ENCODE data around the gene ARHGEF28.

Gene ARHGEF28

GRCh38 chr5:73796164-73797131 lies 170.5 kb downstream of the ARHGEF28 start:
- no peaks in the 10 kb centered on the region for H3K36me3 Mint-ChIP-seq (ENCODE audit: insufficient read depth)
- no peaks in the 10 kb centered on the region for H3K9me3 Mint-ChIP-seq
- peak overlapping the region; percentile 45 for H3K27ac Mint-ChIP-seq (ENCODE audit: low read depth)
- peak; percentile 75 for ATAC-seq (replicated peaks; ENCODE audit: extremely low read depth, poor library complexity, severe bottlenecking)
- no peaks in the 10 kb centered on the region for H3K27me3 Mint-ChIP-seq
- peaks cover 9% of the 10 kb centered on the region for H3K4me1 Mint-ChIP-seq
- DNase-seq (ENCODE audit: low spot score in 2 of 2) = peak in 1 of 2 donors; percentile 17
- no peak overlapping the region for H3K4me3 Mint-ChIP-seq

- Mint-ChIP-seq H3K4me1 (peaks cover 9% of the 10 kb centered on the region), H3K27ac (ENCODE audit: low read depth) (no peak overlapping the region)
Measured at GRCh38 chr5:73797132-73797510, 171.1 kb downstream of the ARHGEF28 start.

DNA sequence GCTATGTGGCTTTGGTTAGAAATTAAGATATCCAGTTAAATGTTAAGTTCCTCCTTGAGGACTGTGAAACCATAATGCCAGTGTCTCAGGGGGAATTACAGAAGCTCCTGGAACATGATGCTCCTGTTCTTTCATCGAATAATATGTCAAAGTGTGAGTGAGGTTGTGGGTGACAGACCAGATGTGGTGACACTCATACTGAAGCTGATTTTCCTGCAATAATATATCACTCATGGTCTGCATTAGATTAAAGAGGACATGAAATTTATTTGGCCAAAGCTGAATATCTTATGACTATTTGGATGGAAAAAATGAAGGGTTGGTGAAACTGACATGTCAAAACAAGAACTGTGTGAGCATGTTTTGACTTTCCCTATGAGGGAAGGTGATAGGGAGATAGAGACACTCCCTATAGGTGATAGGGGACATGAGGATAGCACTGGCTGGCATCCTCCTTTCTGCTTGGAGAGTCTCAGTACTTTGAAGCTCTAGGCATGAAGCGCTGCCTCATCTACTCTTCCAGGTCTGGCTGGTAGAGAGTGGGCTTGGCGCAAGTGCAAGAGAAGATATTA lies 173.5 kb downstream of the ARHGEF28 start:
- Mint-ChIP-seq H3K27me3 (no peaks in the 10 kb centered on the region), H3K4me1 (peaks cover 9% of the 10 kb centered on the region), H3K27ac (ENCODE audit: low read depth) (no peak overlapping the region), H3K36me3 (ENCODE audit: insufficient read depth) (no peaks in the 10 kb centered on the region), H3K4me3 (no peak overlapping the region), H3K9me3 (no peaks in the 10 kb centered on the region)
- no peak for ATAC-seq (replicated peaks; ENCODE audit: extremely low read depth, poor library complexity, severe bottlenecking)
- DNase-seq (ENCODE audit: low spot score in 2 of 2) = no peak

More at GRCh38 chr5:73797132-73797510, 171.1 kb downstream of the ARHGEF28 start:
- H3K36me3 Mint-ChIP-seq (ENCODE audit: insufficient read depth) = no peaks in the 10 kb centered on the region
- DNase-seq (ENCODE audit: low spot score in 2 of 2) = no peak
- no peaks in the 10 kb centered on the region for H3K9me3 Mint-ChIP-seq
- H3K4me3 Mint-ChIP-seq = no peak overlapping the region
- no peaks in the 10 kb centered on the region for H3K27me3 Mint-ChIP-seq
- no peak for ATAC-seq (replicated peaks; ENCODE audit: extremely low read depth, poor library complexity, severe bottlenecking)

DNA sequence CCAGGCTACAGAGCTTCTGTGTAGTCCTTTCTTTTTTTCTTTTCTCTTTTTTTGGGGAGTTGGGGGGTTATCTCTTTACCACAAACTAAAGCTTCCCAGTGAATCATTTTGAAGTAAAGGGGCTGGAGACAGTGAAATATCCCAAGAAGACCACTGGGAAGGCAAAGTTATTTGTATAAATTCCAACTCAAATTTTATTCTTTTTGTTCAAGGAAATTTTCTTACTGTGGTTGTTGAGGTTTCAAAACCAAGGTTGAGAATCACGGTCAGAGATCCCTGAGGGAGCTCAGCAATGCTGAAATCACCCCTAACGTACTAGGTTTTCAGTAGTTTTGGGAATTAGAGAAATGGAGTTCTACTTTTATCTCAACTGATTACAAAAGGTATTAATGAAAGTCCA lies 175.7 kb downstream of the ARHGEF28 start:
- ATAC-seq (replicated peaks; ENCODE audit: extremely low read depth, poor library complexity, severe bottlenecking) (no peak), DNase-seq (ENCODE audit: low spot score in 2 of 2) (no peak)
- H3K4me1 Mint-ChIP-seq = peaks cover under 1% of the 10 kb centered on the region
- no peaks in the 10 kb centered on the region for H3K9me3 Mint-ChIP-seq
- H3K27me3 Mint-ChIP-seq = no peaks in the 10 kb centered on the region
- H3K27ac Mint-ChIP-seq (ENCODE audit: low read depth) = no peak overlapping the region
- H3K36me3 Mint-ChIP-seq (ENCODE audit: insufficient read depth) = no peaks in the 10 kb centered on the region
- H3K4me3 Mint-ChIP-seq = no peak overlapping the region

GRCh38 chr5:73805449-73805848 lies 179.5 kb downstream of the ARHGEF28 start:
- Mint-ChIP-seq H3K27ac (ENCODE audit: low read depth) (no peak overlapping the region), H3K9me3 (no peaks in the 10 kb centered on the region), H3K27me3 (no peaks in the 10 kb centered on the region), H3K4me3 (no peak overlapping the region), H3K36me3 (ENCODE audit: insufficient read depth) (no peaks in the 10 kb centered on the region), H3K4me1 (no peaks in the 10 kb centered on the region)
- ATAC-seq (replicated peaks; ENCODE audit: extremely low read depth, poor library complexity, severe bottlenecking) (no peak), DNase-seq (ENCODE audit: low spot score in 2 of 2) (no peak)

DNA sequence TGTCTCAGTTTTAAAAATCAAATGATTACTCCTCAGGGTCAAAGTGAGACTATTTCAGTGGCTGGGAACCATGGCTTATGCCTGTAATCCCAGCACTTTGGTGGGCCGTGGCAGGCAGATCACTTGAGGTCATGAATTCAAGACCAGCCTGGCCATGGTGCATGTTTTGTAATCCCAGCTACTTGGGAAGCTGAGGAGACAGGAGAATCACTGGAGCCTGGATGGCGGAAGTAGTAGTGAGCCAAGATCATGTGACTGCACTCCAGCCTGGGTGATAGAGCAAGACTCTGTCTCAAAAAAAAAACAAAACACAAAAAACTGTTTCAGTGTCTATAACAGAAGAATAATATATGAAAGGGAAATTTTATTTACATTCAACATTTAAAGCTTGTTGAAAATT lies 182.9 kb downstream of the ARHGEF28 start:
- H3K27ac Mint-ChIP-seq (ENCODE audit: low read depth) = no peak overlapping the region
- no peaks in the 10 kb centered on the region for H3K36me3 Mint-ChIP-seq (ENCODE audit: insufficient read depth)
- H3K9me3 Mint-ChIP-seq = no peaks in the 10 kb centered on the region

DNA sequence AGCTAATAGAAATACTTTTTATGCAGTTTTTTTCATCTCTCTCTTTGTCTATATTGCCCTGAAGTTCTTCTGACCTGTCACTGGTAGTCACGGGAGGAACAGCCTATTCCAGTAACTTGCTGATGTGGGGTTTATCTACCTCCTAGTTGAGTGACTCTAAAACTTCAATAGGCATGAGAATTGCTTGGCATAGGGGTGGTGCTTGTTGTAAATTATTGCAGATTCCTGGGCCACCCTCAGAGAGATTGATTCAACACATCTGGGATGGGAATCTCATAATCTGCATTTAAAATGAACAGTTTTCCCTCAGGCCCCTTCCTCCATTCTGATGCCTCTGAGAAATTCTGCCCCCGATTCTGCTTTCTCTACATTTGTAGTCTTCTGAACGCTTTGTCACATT lies 184.4 kb downstream of the ARHGEF28 start:
- peaks cover 12% of the 10 kb centered on the region for H3K27me3 Mint-ChIP-seq
- no peak overlapping the region for H3K4me3 Mint-ChIP-seq
- H3K4me1 Mint-ChIP-seq = no peaks in the 10 kb centered on the region
- no peaks in the 10 kb centered on the region for H3K36me3 Mint-ChIP-seq (ENCODE audit: insufficient read depth)
- H3K27ac Mint-ChIP-seq (ENCODE audit: low read depth) = no peak overlapping the region
- ATAC-seq (replicated peaks; ENCODE audit: extremely low read depth, poor library complexity, severe bottlenecking) (no peak), DNase-seq (ENCODE audit: low spot score in 2 of 2) (no peak)
- H3K9me3 Mint-ChIP-seq = no peaks in the 10 kb centered on the region

More for the DNA sequence above, 182.9 kb downstream of the ARHGEF28 start:
- no peak overlapping the region for H3K4me3 Mint-ChIP-seq
- ATAC-seq (replicated peaks; ENCODE audit: extremely low read depth, poor library complexity, severe bottlenecking) (no peak), DNase-seq (ENCODE audit: low spot score in 2 of 2) (no peak)
- H3K4me1 Mint-ChIP-seq = no peaks in the 10 kb centered on the region
- H3K27me3 Mint-ChIP-seq = peaks cover 9% of the 10 kb centered on the region

DNA sequence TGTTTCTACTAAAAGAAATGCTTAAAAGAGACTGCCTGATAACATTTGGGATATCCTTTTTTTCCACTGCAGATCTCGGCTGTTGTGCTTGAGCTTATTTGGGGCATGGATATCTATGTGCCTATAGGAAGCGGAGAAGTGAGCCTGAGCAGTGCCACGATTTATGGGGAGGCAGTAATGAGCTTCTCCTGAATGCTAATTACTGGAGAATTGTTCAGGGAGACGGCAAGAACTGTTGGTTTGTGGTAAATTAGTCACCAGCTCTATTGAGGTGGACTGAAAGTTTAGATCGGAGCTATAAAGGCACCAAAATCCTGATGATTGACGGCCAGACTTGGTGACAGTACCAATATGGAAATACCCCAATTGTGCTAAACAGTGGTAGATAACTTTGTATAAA lies 186.5 kb downstream of the ARHGEF28 start:
- peaks cover 15% of the 10 kb centered on the region for H3K27me3 Mint-ChIP-seq
- no peak overlapping the region for H3K4me3 Mint-ChIP-seq
- DNase-seq (ENCODE audit: low spot score in 2 of 2) (no peak), ATAC-seq (replicated peaks; ENCODE audit: extremely low read depth, poor library complexity, severe bottlenecking) (no peak)
- H3K4me1 Mint-ChIP-seq = no peaks in the 10 kb centered on the region
- H3K27ac Mint-ChIP-seq (ENCODE audit: low read depth) = no peak overlapping the region
- H3K9me3 Mint-ChIP-seq = no peaks in the 10 kb centered on the region
- H3K36me3 Mint-ChIP-seq (ENCODE audit: insufficient read depth) = no peaks in the 10 kb centered on the region

GRCh38 chr5:73812962-73813588 lies 187.1 kb downstream of the ARHGEF28 start:
- Mint-ChIP-seq H3K27me3 (peaks cover 15% of the 10 kb centered on the region), H3K4me3 (no peak overlapping the region), H3K27ac (ENCODE audit: low read depth) (no peak overlapping the region), H3K36me3 (ENCODE audit: insufficient read depth) (no peaks in the 10 kb centered on the region), H3K9me3 (no peaks in the 10 kb centered on the region), H3K4me1 (no peaks in the 10 kb centered on the region)
- ATAC-seq (replicated peaks; ENCODE audit: extremely low read depth, poor library complexity, severe bottlenecking) = no peak
- DNase-seq (ENCODE audit: low spot score in 2 of 2) = no peak

DNA sequence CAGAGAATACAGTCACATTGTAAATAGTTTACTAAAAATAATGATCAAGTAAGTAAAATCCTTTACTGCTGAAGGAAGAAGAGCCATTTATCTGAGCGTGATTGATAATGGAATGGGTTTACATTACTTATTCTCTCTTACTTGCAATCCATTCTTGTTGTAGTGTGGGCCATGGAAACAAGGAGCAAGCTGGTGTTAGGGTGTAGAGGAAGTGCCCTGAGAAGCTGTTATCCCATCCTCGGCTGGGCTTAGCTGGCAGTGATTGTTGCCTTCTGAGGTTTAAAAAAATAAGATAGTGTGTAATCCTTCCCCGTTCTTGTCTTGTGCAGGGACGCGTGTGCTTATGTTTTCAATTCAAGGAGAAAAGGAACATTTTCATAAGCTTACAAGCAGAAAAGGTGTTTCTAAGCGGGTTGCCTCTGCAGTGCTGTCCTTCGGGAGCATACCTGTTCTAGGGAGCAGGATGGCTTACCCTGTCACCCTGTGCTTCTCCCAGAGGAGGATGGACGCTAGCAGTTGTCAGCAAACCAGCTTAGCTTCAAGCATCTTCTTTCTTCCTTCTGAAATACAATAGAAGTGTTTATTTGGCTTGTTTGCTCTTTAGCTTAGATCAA lies 188.3 kb downstream of the ARHGEF28 start:
- no peaks in the 10 kb centered on the region for H3K9me3 Mint-ChIP-seq
- DNase-seq (ENCODE audit: low spot score in 2 of 2) (no peak), ATAC-seq (replicated peaks; ENCODE audit: extremely low read depth, poor library complexity, severe bottlenecking) (no peak)
- H3K36me3 Mint-ChIP-seq (ENCODE audit: insufficient read depth) = no peaks in the 10 kb centered on the region
- H3K27ac Mint-ChIP-seq (ENCODE audit: low read depth) = no peak overlapping the region
- H3K4me3 Mint-ChIP-seq = no peak overlapping the region
- H3K27me3 Mint-ChIP-seq = peaks cover 15% of the 10 kb centered on the region
- H3K4me1 Mint-ChIP-seq = no peaks in the 10 kb centered on the region

DNA sequence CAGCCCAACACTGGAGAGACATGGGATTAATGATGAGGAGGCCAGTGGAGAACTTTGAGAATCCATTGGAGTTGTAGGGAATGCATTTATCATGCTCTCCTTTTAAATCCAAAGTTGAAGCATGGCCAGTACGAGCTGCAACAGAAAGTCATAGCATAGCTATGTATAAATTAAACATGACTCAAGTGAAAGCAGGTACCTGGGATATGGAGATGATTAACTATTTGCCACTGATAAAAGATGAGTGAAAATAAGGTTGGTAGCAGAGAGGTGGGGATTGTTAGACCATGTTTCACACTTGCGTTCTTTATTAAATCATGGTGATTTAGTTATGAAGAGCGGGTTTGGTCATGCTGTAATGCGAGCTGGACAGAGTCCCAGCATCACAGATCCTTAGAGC lies 189.6 kb downstream of the ARHGEF28 start:
- Mint-ChIP-seq H3K27me3 (peaks cover 17% of the 10 kb centered on the region), H3K4me3 (no peak overlapping the region), H3K9me3 (no peaks in the 10 kb centered on the region), H3K36me3 (ENCODE audit: insufficient read depth) (no peaks in the 10 kb centered on the region), H3K27ac (ENCODE audit: low read depth) (no peak overlapping the region), H3K4me1 (no peaks in the 10 kb centered on the region)
- ATAC-seq (replicated peaks; ENCODE audit: extremely low read depth, poor library complexity, severe bottlenecking) (no peak), DNase-seq (ENCODE audit: low spot score in 2 of 2) (no peak)

GRCh38 chr5:73816656-73817420 lies 190.8 kb downstream of the ARHGEF28 start:
- ATAC-seq (replicated peaks; ENCODE audit: extremely low read depth, poor library complexity, severe bottlenecking) (no peak), DNase-seq (ENCODE audit: low spot score in 2 of 2) (no peak)
- H3K27me3 Mint-ChIP-seq = peaks cover 21% of the 10 kb centered on the region
- H3K27ac Mint-ChIP-seq (ENCODE audit: low read depth) = no peak overlapping the region
- no peaks in the 10 kb centered on the region for H3K36me3 Mint-ChIP-seq (ENCODE audit: insufficient read depth)
- H3K9me3 Mint-ChIP-seq = no peaks in the 10 kb centered on the region
- H3K4me1 Mint-ChIP-seq = no peaks in the 10 kb centered on the region
- H3K4me3 Mint-ChIP-seq = no peak overlapping the region

Data from central memory CD8-positive, alpha-beta T cell (primary cell).